OCI-LY7 (cell line): ENCODE data around the gene GTSE1. TPM values are rescaled to one million over a fixed set of nuclear protein-coding genes. Genes with fewer than 3 reads are reported as not detected.
A peak's percentile ranks its signal among the peaks of the same experiment; 100 is the strongest.

Experiments
- BruUV-seq: library from RNA; stranded (reverse); fragments of 400-500 nt; replicated peaks from 2 replicates; lab custom pipeline; 2021; lab: Mats Ljungman, UMichigan
- CTCF ChIA-PET: fragments of 300-600 bp; sonication (Branson Sonifier 250); formaldehyde crosslinking; loops from one replicate; lab custom pipeline; 2022; ENCODE audit warnings: antibody characterized with exemption; ENCODE audit not compliant: unreplicated experiment; lab: Charles Lee
- POLR2A ChIA-PET: fragments of 300-600 bp; sonication (Branson Sonifier 250); formaldehyde crosslinking; loops from one replicate; lab custom pipeline; 2022; ENCODE audit warnings: antibody characterized with exemption; lab: Charles Lee
- DNase-seq: peaks from one replicate; pipeline ENCODE4 v3.0.0-alpha.2; 2015; ENCODE audit warnings: low spot score
- H2AFZ ChIP-seq: fragments of 200-600 bp; sonication (generic), shearing (Covaris generic); 2 replicates; pipeline ENCODE4 v1.6.1; 2014; ENCODE audit warnings: mild to moderate bottlenecking, antibody characterized with exemption, low read length, moderate library complexity
- H3K27ac ChIP-seq: fragments of 200-600 bp; sonication (generic); 2 replicates; pipeline ENCODE4 v1.5.1; 2014; ENCODE audit warnings: mixed run types, low read depth, mild to moderate bottlenecking, moderate library complexity, low read length, inconsistent platforms; ENCODE audit not compliant: poor library complexity, severe bottlenecking
- H3K36me3 ChIP-seq: fragments of 200-600 bp; sonication (generic); 2 replicates; pipeline ENCODE4 v1.6.1; 2014; ENCODE audit warnings: mild to moderate bottlenecking, antibody characterized with exemption, low read length, moderate library complexity, mixed read lengths; ENCODE audit not compliant: insufficient read depth
- H3K4me1 ChIP-seq: fragments of 200-600 bp; sonication (generic); 2 replicates; pipeline ENCODE4 v1.5.1; 2014; ENCODE audit warnings: mild to moderate bottlenecking, low read length; ENCODE audit not compliant: insufficient read depth, poor library complexity, severe bottlenecking
- H3K4me2 ChIP-seq: fragments of 200-600 bp; sonication (generic); 2 replicates; pipeline ENCODE4 v1.6.1; 2014; ENCODE audit warnings: mild to moderate bottlenecking, low read length
- H3K4me3 ChIP-seq: fragments of 200-600 bp; sonication (generic); 2 replicates; pipeline ENCODE4 v1.5.1; 2014; ENCODE audit warnings: mild to moderate bottlenecking, low read depth, low read length; ENCODE audit not compliant: poor library complexity, severe bottlenecking
- H3K79me2 ChIP-seq: fragments of 200-600 bp; sonication (generic); 2 replicates; pipeline ENCODE4 v1.6.1; 2016; ENCODE audit warnings: low read depth, mild to moderate bottlenecking, low read length, moderate library complexity, mixed read lengths; ENCODE audit not compliant: insufficient read depth
- H3K9me2 ChIP-seq: fragments of 200-600 bp; sonication (generic); 2 replicates; pipeline ENCODE4 v1.6.1; 2016; ENCODE audit warnings: mild to moderate bottlenecking, low read length, mixed read lengths; ENCODE audit not compliant: insufficient read depth
- H3K9me3 ChIP-seq: fragments of 200-600 bp; sonication (generic); 2 replicates; pipeline ENCODE4 v1.6.1; 2014; ENCODE audit warnings: mild to moderate bottlenecking, mixed run types, low read length, mixed read lengths
- H4K20me1 ChIP-seq: fragments of 200-600 bp; sonication (generic); 2 replicates; pipeline ENCODE4 v1.6.1; 2014; ENCODE audit warnings: mild to moderate bottlenecking, antibody characterized with exemption, low read length, moderate library complexity, mixed read lengths; ENCODE audit not compliant: insufficient read depth
- CTCF ChIP-seq: fragments of 200-600 bp; sonication (generic); conservative IDR thresholded peaks from 2 replicates; pipeline ENCODE4 v1.5.1; 2014; ENCODE audit warnings: mild to moderate bottlenecking, antibody characterized with exemption, low read length, moderate library complexity, mixed read lengths
- EZH2phosphoT487 ChIP-seq: fragments of 200-600 bp; sonication (generic); IDR thresholded peaks from 2 replicates; pipeline ENCODE4 v1.6.1; 2018; ENCODE audit warnings: low read depth, borderline replicate concordance, mild to moderate bottlenecking, mixed run types, antibody characterized with exemption, low read length, moderate library complexity, mixed read lengths
- intact Hi-C: fragments of 100-400 bp; cut with micrococcal nuclease; formaldehyde crosslinking; loops from one replicate; pipeline ENCODE4 v1.10.0; 2022; ENCODE audit not compliant: unreplicated experiment
- total RNA-seq, 2 experiments: library from RNA; depleted of rRNA in 1 of 2; stranded (reverse); fragments of >200 nt in 1 of 2; shearing (Covaris generic) in 1 of 2; gene quantifications; 2 replicates each; pipeline ENCODE4 v1.2.3, GENCODE V29; 2014 to 2022

Gene GTSE1
- total RNA-seq, 2 experiments from 2014 or later: 54.7 to 109 TPM

- Histone ChIP-seq H3K27ac (no peak overlapping the region), H3K79me2 (no peaks in the 10 kb centered on the region), H4K20me1 (no peaks in the 10 kb centered on the region), H2AFZ (peak overlapping the region; percentile 67; the same call in 1 of the 2 replicates), H3K9me2 (no peaks in the 10 kb centered on the region), H3K4me2 (no peak overlapping the region; the same call in 1 of the 2 replicates), H3K36me3 (no peaks in the 10 kb centered on the region), H3K9me3 (no peaks in the 10 kb centered on the region), H3K4me3 (no peak overlapping the region), H3K4me1 (peaks cover 8% of the 10 kb centered on the region)
- BruUV-seq: no TSS peak
- intact Hi-C loops: no loop called here
- POLR2A ChIA-PET: interaction anchor here (0.5 to 0.6 kb wide), 2 partner anchors 69 to 81 kb away, joined by 3 to 4 read pairs; no protein-coding TSS in a partner anchor
- peak; percentile 33 for DNase-seq
- TF ChIP-seq EZH2phosphoT487 (no peak), CTCF (no peak)
- CTCF ChIA-PET: no interaction called here
Measured at GRCh38 chr22:46280999-46281623, 15.6 kb upstream of the GTSE1 start.

- ChIA-PET POLR2A (interaction anchor here (0.6 kb wide), 1 partner anchor 80 kb away, joined by 4 read pairs; no protein-coding TSS in a partner anchor), CTCF (no interaction called here)
- Histone ChIP-seq H3K36me3 (no peaks in the 10 kb centered on the region), H3K9me2 (no peaks in the 10 kb centered on the region), H2AFZ (no peak overlapping the region), H3K4me2 (no peak overlapping the region), H4K20me1 (no peaks in the 10 kb centered on the region), H3K79me2 (no peaks in the 10 kb centered on the region), H3K27ac (no peak overlapping the region), H3K4me3 (no peak overlapping the region), H3K9me3 (no peaks in the 10 kb centered on the region), H3K4me1 (peaks cover 8% of the 10 kb centered on the region)
- intact Hi-C loops: no loop called here
- no TSS peak for BruUV-seq
- DNase-seq: no peak
- TF ChIP-seq EZH2phosphoT487 (no peak), CTCF (no peak)
Measured at GRCh38 chr22:46281866-46282678, 14.6 kb upstream of the GTSE1 start.
